A549 (cell line): ENCODE measurements around the gene FBXL15.

ENCODE experiments used
- CTCF ChIP-seq: fragments of >200 bp; sonication (Bioruptor Twin); formaldehyde crosslinking; IDR thresholded peaks from 3 replicates; pipeline ENCODE4 v1.5.1; 2016
- ELK1 ChIP-seq: fragments of 150-350 bp; IDR thresholded peaks from 2 replicates; pipeline ENCODE4 v1.6.1; 2014; ENCODE audit warnings: low read depth, mild to moderate bottlenecking, low read length
- EP300 ChIP-seq, 2 experiments: fragments of >200 bp; sonication (Bioruptor Twin); formaldehyde crosslinking; IDR thresholded peaks; 2 replicates in 1 of 2; 3 replicates in 1 of 2; pipeline ENCODE4 v1.6.1; 2016 to 2017
- KDM1A ChIP-seq: fragments of 200-600 bp; sonication (generic); IDR thresholded peaks from 2 replicates; pipeline ENCODE4 v1.6.1; 2016; ENCODE audit warnings: low read depth, mild to moderate bottlenecking
- MAX ChIP-seq: IDR thresholded peaks from 2 replicates; pipeline ENCODE4 v1.6.1; 2012
- MYC ChIP-seq: IDR thresholded peaks from 2 replicates; pipeline ENCODE4 v1.6.1; 2012; ENCODE audit warnings: mild to moderate bottlenecking, inconsistent platforms, low read length, improper control_type of control experiment, borderline replicate concordance
- POLR2A ChIP-seq: IDR thresholded peaks from 2 replicates; pipeline ENCODE4 v1.6.1; 2012; ENCODE audit warnings: mild to moderate bottlenecking, low read length
- POLR2AphosphoS2 ChIP-seq: conservative IDR thresholded peaks from 2 replicates; pipeline ENCODE4 v1.6.1; 2012; ENCODE audit warnings: low read length, improper control_type of control experiment, inconsistent platforms
- TP53 ChIP-seq: fragments of 250-450 bp; sonication (Bioruptor Pico); IDR thresholded peaks from 2 replicates; pipeline ENCODE4 v1.5.0; 2021; ENCODE audit warnings: mild to moderate bottlenecking, moderate library complexity
- TF ChIP-seq, protein P1 (sequence below): fragments of 250-450 bp; sonication (Bioruptor Pico); IDR thresholded peaks from 2 replicates; pipeline ENCODE4 v1.5.0; 2021; ENCODE audit warnings: mild to moderate bottlenecking, moderate library complexity, borderline replicate concordance

GRCh38 chr10:102396317-102396650 lies 24.4 kb upstream of the FBXL15 start:
- TF ChIP-seq ELK1, result no peak
- no peak for TF ChIP-seq EP300 (IDR thresholded peaks at IDR 0.05)
- TF ChIP-seq TP53 (CRISPR knock-in tag), result no peak
- no peak for TF ChIP-seq CTCF
- TF ChIP-seq POLR2AphosphoS2, result no peak
- no peak for TF ChIP-seq MAX
- TF ChIP-seq MYC, result no peak
- no peak for TF ChIP-seq POLR2A
- no peak for TF ChIP-seq KDM1A
- TF ChIP-seq, protein P1, sequence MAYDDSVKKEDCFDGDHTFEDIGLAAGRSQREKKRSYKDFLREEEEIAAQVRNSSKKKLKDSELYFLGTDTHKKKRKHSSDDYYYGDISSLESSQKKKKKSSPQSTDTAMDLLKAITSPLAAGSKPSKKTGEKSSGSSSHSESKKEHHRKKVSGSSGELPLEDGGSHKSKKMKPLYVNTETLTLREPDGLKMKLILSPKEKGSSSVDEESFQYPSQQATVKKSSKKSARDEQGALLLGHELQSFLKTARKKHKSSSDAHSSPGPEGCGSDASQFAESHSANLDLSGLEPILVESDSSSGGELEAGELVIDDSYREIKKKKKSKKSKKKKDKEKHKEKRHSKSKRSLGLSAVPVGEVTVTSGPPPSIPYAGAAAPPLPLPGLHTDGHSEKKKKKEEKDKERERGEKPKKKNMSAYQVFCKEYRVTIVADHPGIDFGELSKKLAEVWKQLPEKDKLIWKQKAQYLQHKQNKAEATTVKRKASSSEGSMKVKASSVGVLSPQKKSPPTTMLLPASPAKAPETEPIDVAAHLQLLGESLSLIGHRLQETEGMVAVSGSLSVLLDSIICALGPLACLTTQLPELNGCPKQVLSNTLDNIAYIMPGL (CRISPR knock-in tag), result no peak
